Keratinocyte (primary cell): Measurements from ENCODE around the gene CORO1C. TPM values are rescaled to one million over a fixed set of nuclear protein-coding genes. Genes with fewer than 3 reads are reported as not detected.

Source experiments
- DNase-seq: peaks from one replicate; pipeline ENCODE4 v3.0.0-alpha.2; 2011; ENCODE audit warnings: low read depth, missing footprints, low spot score
- FAIRE-seq: peaks from 2 replicates; lab custom pipeline; 2011; peaks lifted over from hg19 to GRCh38; lab: Jason Lieb, UNC
- H2AFZ ChIP-seq: 2 replicates; pipeline ENCODE4 v1.6.0; 2012; ENCODE audit warnings: low read length, control low read depth, inconsistent platforms; ENCODE audit not compliant: control insufficient read depth
- H3K27ac ChIP-seq: 2 replicates; pipeline ENCODE4 v1.5.1; 2011; ENCODE audit warnings: low read length; ENCODE audit not compliant: control insufficient read depth, insufficient read depth
- H3K27me3 ChIP-seq: 3 replicates; pipeline ENCODE4 v1.6.0; 2011; ENCODE audit warnings: low read length; ENCODE audit not compliant: control insufficient read depth, insufficient read depth; ENCODE audit errors: extremely low read depth
- H3K36me3 ChIP-seq, 2 experiments: 2 replicates in 1 of 2; 3 replicates in 1 of 2; pipeline ENCODE4 v1.5.1; 2011; ENCODE audit warnings: low read length in 2 of 2, mild to moderate bottlenecking in 1 of 2; ENCODE audit not compliant: control insufficient read depth in 2 of 2, insufficient read depth in 2 of 2; ENCODE audit errors: extremely low read depth in 1 of 2
- H3K4me1 ChIP-seq: 3 replicates; pipeline ENCODE4 v1.5.1; 2011; ENCODE audit warnings: low read length; ENCODE audit not compliant: control insufficient read depth, insufficient read depth; ENCODE audit errors: extremely low read depth
- H3K4me2 ChIP-seq: 3 replicates; pipeline ENCODE4 v1.6.0; 2011; ENCODE audit warnings: low read depth, low read length; ENCODE audit not compliant: control insufficient read depth, insufficient read depth; ENCODE audit errors: extremely low read depth
- H3K4me3 ChIP-seq, 3 experiments: fragments of 200-600 bp in 1 of 3; sonication (generic) in 1 of 3; 2 replicates in 2 of 3; 3 replicates in 1 of 3; pipeline ENCODE4 v1.5.1; 2011 to 2016; ENCODE audit warnings: low read length in 3 of 3, mild to moderate bottlenecking in 3 of 3, control low read depth in 2 of 3, inconsistent platforms in 1 of 3, low read depth in 1 of 3, mixed read lengths in 1 of 3, mixed run types in 1 of 3, moderate library complexity in 1 of 3; ENCODE audit not compliant: control insufficient read depth in 2 of 3, insufficient read depth in 2 of 3; ENCODE audit errors: extremely low read depth in 1 of 3
- H3K79me2 ChIP-seq: 2 replicates; pipeline ENCODE4 v1.6.0; 2012; ENCODE audit warnings: low read length; ENCODE audit not compliant: control insufficient read depth, insufficient read depth
- H3K9ac ChIP-seq: 3 replicates; pipeline ENCODE4 v1.6.0; 2011; ENCODE audit warnings: low read length; ENCODE audit not compliant: control insufficient read depth, insufficient read depth; ENCODE audit errors: extremely low read depth
- H3K9me1 ChIP-seq: 3 replicates; pipeline ENCODE4 v1.6.0; 2011; ENCODE audit warnings: low read length; ENCODE audit not compliant: control insufficient read depth, insufficient read depth; ENCODE audit errors: extremely low read depth
- H3K9me3 ChIP-seq: 2 replicates; pipeline ENCODE4 v1.5.1; 2012; ENCODE audit warnings: low read depth, low read length; ENCODE audit not compliant: control insufficient read depth
- H4K20me1 ChIP-seq: 3 replicates; pipeline ENCODE4 v1.6.0; 2011; ENCODE audit warnings: low read length; ENCODE audit not compliant: control insufficient read depth, insufficient read depth; ENCODE audit errors: extremely low read depth
- CTCF ChIP-seq, 3 experiments: IDR thresholded peaks in 1 of 3; conservative IDR thresholded peaks in 1 of 3; optimal IDR thresholded peaks in 1 of 3; 2 replicates in 2 of 3; 3 replicates in 1 of 3; pipeline versions ENCODE3 to v1.5.1; 2011; ENCODE audit warnings: low read length in 3 of 3, mild to moderate bottlenecking in 3 of 3, moderate library complexity in 2 of 3, control low read depth in 1 of 3, inconsistent platforms in 1 of 3; ENCODE audit not compliant: insufficient read depth in 2 of 3; ENCODE audit errors: extremely low read depth in 1 of 3
- EZH2 ChIP-seq: IDR thresholded peaks from one replicate; pipeline ENCODE4 v1.6.1; 2012; ENCODE audit warnings: inconsistent platforms, mild to moderate bottlenecking, low read length, moderate library complexity
- dilution Hi-C: fragments of 300-500 bp; cut with MboI; formaldehyde crosslinking; loops from one replicate; pipeline ENCODE4 v1.7.0; 2020; ENCODE audit warnings: low sequenced_read_pairs; ENCODE audit not compliant: extremely low pct_ligation_motif_present
- polyA plus RNA-seq, 5 experiments: library from polyadenylated mRNA; depleted of rRNA in 3 of 5; stranded (reverse) in 3 of 5; stranded (forward) in 1 of 5; unstranded in 1 of 5; fragments of >200 nt; gene quantifications; 1 replicate in 1 of 5; 2 replicates in 3 of 5; 3 replicates in 1 of 5; pipeline versions ENCODE4 v1.2.1 to v1.2.3, GENCODE V29; 2011 to 2012; ENCODE audit warnings: missing spikeins in 2 of 5, low read depth in 1 of 5, low replicate concordance in 1 of 5

The CORO1C gene
- polyA plus RNA-seq, 1 donor (not counting 4 experiments of a cell fraction or from before 2014, with no cell fraction given) = 283 TPM

- H3K9ac ChIP-seq = no peak overlapping the region
- FAIRE-seq = no peak
These were observed 41.2 kb downstream of the CORO1C start for GRCh38 chr12:108690191-108690518.

GRCh38 chr12:108689314-108690190, 41.8 kb downstream of the CORO1C start:
- H2AFZ ChIP-seq = no peak overlapping the region
- TF ChIP-seq CTCF (optimal IDR thresholded peaks at IDR 0.05 in 1 of 3, IDR thresholded peaks at IDR 0.05 in 1 of 3, conservative IDR thresholded peaks at IDR 0.05 in 1 of 3; ENCODE audit: extremely low read depth in 1 of 3, insufficient read depth in 2 of 3, low read length in 3 of 3) (no peak), EZH2 (no peak)

More at GRCh38 chr12:108690191-108690518, 41.2 kb downstream of the CORO1C start:
- TF ChIP-seq CTCF (optimal IDR thresholded peaks at IDR 0.05 in 1 of 3, IDR thresholded peaks at IDR 0.05 in 1 of 3, conservative IDR thresholded peaks at IDR 0.05 in 1 of 3; ENCODE audit: extremely low read depth in 1 of 3, insufficient read depth in 2 of 3, low read length in 3 of 3) (no peak), EZH2 (no peak)
- Histone ChIP-seq H3K27ac (no peak overlapping the region), H3K36me3 (peaks cover 2 to 12% of the 10 kb centered on the region in 2 experiments), H4K20me1 (peaks cover 3% of the 10 kb centered on the region), H3K4me2 (no peak overlapping the region), H3K9me3 (no peaks in the 10 kb centered on the region), H3K4me3 (no peak overlapping the region), H3K27me3 (no peaks in the 10 kb centered on the region), H3K9me1 (peaks cover 7% of the 10 kb centered on the region), H3K79me2 (peaks cover 81% of the 10 kb centered on the region), H2AFZ (no peak overlapping the region), H3K4me1 (peaks cover 50% of the 10 kb centered on the region)
- DNase-seq = no peak
- dilution Hi-C loops = no loop called here

More at GRCh38 chr12:108689314-108690190, 41.8 kb downstream of the CORO1C start:
- H4K20me1 ChIP-seq = peaks cover 3% of the 10 kb centered on the region
- H3K9ac ChIP-seq = no peak overlapping the region
- H3K79me2 ChIP-seq = peaks cover 83% of the 10 kb centered on the region
- no peak for FAIRE-seq
- dilution Hi-C loops = no loop called here
- no peaks in the 10 kb centered on the region for H3K9me3 ChIP-seq
- no peak overlapping the region for H3K4me2 ChIP-seq
- H3K4me3 ChIP-seq = no peak overlapping the region
- no peak overlapping the region for H3K27ac ChIP-seq
- H3K27me3 ChIP-seq = no peaks in the 10 kb centered on the region
- DNase-seq = no peak
- H3K4me1 ChIP-seq = peaks cover 44% of the 10 kb centered on the region
- peaks cover 2 to 8% of the 10 kb centered on the region in 2 experiments for H3K36me3 ChIP-seq
- H3K9me1 ChIP-seq = peaks cover 7% of the 10 kb centered on the region
